Ishikawa (cell line): ENCODE results near the gene MUC3A.

Source experiments
- CEBPB ChIP-seq: IDR thresholded peaks from 2 replicates; pipeline ENCODE4 v1.6.1; 2012
- EGR1 ChIP-seq: IDR thresholded peaks from 2 replicates; pipeline ENCODE4 v1.6.1; 2012
- EP300 ChIP-seq: IDR thresholded peaks from 2 replicates; pipeline ENCODE4 v1.6.1; 2012; ENCODE audit warnings: borderline replicate concordance
- MAX ChIP-seq: IDR thresholded peaks from 2 replicates; pipeline ENCODE4 v1.6.1; 2012
- RAD21 ChIP-seq: IDR thresholded peaks from 2 replicates; pipeline ENCODE4 v1.6.1; 2012; ENCODE audit warnings: low read depth
- TAF1 ChIP-seq: IDR thresholded peaks from 2 replicates; pipeline ENCODE4 v1.6.1; 2012; ENCODE audit warnings: low read depth, mild to moderate bottlenecking
- YY1 ChIP-seq: IDR thresholded peaks from 2 replicates; pipeline ENCODE4 v1.6.1; 2012; ENCODE audit warnings: low read depth
- ZBTB7A ChIP-seq: IDR thresholded peaks from 2 replicates; pipeline ENCODE4 v1.6.1; 2012; ENCODE audit warnings: low read depth

GRCh38 chr7:100972002-100972347 lies 22.6 kb downstream of the MUC3A start:
- TF ChIP-seq EP300 (no peak), CEBPB (no peak), RAD21 (no peak), MAX (no peak), EGR1 (no peak), TAF1 (no peak), YY1 (no peak), ZBTB7A (no peak)
